RPMI7951 (cell line): ENCODE measurements around the gene SIL1. TPM values are rescaled to one million over a fixed set of nuclear protein-coding genes. Genes with fewer than 3 reads are reported as not detected.
"Not testable (repeated sequence)": the region's sequence is repeated elsewhere in the genome, so short reads cannot be mapped to it uniquely, and the experiment has no call there.

Experiments
- DNase-seq: peaks from one replicate; pipeline ENCODE4 v3.0.0-alpha.2; 2012; ENCODE audit warnings: low read depth
- total RNA-seq: library from RNA; depleted of rRNA; stranded (reverse); fragments of >200 nt; shearing (Covaris generic); gene quantifications from 2 replicates; pipeline ENCODE4 v1.2.3, GENCODE V29; 2014

Gene SIL1
- total RNA-seq, 1 experiment from 2014 or later = 21.4 TPM

DNA sequence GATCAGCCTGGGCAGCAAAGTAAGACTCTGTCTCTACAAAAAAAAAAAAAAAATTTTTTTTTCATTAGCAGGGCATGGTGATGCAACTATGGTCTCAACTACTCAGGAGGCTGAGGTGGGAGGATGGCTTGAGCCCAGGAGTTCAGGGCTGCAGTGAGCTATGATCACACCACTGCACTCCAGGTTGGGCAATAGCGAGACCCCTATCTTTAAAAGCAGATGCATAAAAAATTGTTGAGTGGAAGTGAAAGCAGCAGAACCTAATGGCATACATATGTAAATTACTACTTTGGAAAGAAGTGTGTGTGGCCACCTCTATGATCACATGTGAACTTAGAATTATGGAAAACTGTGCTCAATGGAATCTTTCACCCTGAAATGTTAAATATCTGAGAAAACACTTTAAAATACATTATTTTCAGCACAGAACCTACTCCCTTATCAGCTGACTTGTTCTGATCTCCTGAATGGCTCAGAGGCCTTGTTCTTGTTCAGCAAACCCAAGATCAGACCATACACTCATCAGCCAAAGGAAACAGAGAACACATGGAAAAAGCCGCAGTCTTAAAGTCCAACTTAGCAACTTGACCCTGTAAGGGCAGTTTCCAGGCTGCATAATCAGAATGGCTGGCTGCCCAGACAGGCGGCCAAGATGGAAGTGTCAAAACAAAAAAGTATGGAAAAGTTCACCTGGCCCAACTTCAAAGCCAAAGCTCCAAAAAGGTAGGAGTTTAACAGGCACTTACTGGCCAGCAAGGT lies 56.5 kb downstream of the SIL1 start:
- peak; percentile 79 for DNase-seq

DNA sequence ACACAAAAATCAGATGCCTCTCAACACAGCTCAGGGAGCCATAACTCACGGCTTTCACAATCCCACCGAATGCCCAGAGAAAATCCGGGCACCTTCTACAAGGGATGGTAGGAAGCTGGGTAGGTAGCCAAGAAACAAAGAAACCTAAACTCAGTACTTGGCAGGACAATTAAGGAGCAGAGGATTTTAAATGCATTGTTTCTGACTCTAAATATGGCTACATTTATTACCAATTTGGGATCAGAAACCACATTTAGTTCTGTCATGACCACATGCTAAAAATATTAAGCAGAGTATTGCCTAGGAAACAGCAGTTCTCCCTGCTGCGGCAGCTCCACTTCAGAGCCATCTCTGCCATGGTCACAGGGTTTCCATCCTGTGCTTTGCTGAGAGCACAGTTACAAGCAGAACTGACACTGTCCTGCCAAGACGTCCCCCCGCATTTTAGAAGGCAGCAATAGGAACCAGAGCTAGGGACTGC lies 57.5 kb downstream of the SIL1 start:
- DNase-seq = peak; percentile 32

DNA sequence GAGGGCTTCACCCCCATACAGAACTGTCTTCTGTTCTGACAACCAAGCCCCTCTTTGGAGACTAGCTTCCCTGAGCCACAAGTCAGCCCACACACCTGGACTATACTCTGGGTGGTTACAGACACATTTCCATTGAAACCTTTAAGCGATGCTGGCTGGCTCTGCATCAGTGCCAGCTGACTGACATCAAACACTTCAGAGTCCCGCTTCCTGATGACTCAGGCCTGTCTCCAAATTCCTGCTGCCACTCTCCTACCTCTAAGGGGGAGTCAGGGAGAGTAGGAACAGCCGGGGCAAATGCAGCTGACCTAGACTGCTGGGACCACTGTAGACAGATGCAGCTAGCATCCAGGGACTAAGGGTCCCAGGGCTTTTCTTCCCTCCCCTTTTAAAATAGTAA lies 59.4 kb downstream of the SIL1 start:
- peak; percentile 76 for DNase-seq

DNA sequence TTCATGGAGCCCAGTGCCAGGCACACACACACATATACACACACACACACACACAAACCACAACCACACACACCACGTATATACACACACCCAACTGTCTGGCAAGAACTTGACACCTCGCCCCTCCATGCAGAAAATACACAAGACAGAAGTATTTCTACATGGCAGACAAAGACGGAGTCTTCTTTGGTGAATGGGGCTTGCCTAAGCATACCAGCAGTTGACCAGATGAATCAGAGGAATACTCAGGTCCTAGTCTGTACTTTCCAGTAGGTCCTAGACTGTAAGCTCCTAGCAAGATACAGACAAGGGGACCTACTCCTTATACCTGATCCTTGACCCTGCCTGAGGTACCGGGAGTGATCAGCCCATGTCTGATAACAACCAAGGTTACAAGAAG lies 60.1 kb downstream of the SIL1 start:
- DNase-seq = peak; percentile 6

DNA sequence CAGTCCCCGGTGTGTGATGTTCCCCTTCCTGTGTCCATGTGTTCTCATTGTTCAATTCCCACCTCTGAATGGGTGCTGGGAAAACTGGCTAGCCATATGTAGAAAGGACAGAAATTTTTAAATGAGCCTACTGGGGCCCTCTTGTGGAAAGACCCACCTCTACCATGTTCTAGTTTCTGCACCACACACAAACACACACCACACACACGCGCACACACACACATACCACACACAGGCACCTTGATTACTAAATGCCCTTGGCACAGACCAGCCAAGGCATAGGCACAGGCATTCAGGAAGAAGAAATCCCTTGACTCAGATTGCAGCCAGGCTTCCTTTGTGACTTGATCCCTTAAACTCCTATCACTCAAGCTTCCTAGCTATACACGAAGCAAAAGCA lies 60.5 kb downstream of the SIL1 start:
- DNase-seq = peak; percentile 35

DNA sequence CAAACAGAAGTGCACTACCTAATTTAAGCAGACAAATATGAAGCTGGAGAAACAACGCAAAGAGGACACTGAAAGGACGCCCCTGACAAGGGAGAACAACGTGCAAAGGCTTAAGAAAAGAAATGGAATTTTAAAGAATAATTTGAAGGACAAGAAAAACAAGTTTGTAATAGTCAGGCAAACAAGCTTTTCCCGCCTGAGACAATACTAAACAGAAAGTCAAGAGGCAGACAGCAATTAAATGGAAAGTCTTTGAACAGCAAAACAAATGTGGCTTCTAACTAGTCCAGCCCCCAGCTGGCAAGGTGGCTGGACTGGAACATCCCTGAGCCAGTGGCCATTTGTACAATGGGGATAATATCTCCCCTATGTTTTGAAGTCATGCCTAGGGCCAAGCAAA lies 63.3 kb downstream of the SIL1 start:
- no peak for DNase-seq

DNA sequence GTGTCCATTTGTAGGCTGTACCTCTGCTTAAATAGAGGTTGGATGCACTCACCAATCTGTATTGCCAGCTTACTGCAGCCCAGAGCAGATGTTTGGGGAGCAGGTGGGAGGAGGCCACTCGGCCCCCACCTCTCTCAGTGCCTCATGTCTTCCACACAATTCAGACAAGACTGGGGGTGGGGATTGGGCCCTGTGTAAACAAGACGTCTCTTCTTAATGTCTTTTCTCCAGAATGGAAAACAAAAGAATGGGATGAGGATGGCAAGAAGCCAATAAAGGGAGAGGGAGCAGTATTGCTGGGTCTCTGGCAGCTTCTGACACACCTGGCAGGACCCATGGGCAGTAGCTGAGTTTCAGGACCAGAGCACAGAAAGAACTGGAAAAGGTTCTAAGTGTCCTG lies 64.9 kb downstream of the SIL1 start:
- no peak for DNase-seq

DNA sequence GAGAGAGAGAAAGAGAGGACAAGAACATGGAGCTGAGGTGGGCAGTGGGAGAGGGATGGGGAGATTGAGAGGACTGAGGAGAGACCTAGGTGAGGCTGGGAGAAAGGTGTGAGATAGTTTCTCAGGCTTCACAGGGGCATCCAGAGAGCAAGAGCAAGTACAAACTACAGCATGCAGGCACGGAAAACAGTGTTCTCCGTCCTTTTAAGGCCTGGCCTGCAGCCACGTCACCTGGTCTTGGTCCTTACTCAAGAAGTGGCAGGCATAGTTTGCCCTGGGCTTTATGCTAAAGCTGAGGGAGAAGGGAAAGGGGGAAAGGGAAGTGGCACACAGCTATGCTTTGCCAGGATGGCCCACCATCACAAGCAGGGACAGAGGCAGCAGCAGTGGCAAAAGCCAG lies 65.7 kb downstream of the SIL1 start:
- no peak for DNase-seq

DNA sequence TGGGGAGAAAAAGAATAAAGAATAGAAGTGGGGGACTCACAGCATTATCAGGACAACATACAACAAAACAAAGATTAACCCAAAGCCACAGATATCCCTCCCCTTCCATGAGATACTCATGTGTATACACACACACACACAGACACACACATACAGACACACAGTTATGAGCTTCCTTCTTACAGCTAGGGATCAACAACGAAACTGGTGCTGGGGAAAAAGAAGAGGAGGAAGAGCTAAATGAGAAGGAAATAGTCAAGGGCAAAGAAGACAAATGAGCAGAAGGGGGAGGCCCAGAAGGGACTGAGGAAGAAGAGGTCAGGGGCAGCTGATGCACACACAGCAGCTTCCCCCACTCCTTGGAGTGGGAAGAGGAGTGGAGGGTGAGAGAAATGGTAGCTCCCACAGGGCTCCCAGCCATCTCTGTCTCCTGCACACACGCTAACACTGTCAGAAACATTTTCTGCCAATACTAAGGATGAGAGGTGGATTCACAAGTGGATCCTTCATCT lies 66.2 kb downstream of the SIL1 start:
- no peak for DNase-seq

DNA sequence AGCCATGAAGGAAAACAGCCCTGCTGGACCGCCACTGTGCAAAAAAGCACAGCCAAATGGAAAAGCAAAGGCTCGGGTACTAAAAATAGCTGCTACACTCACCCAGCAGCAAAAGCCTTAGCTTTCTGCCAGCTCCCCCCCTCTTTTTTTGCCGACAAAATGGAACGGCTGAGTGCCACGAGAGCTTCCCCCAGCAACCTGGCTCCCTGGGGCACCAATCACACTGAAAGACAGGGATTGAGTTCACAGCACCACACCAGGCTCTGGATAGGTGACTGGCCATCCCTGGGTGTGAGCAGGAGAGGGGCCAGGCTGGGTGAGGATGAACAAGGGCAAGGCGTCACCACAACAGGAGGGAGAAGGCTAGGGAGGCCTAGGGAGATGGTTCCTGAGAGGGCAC lies 66.7 kb downstream of the SIL1 start:
- peak; percentile 20 for DNase-seq

DNA sequence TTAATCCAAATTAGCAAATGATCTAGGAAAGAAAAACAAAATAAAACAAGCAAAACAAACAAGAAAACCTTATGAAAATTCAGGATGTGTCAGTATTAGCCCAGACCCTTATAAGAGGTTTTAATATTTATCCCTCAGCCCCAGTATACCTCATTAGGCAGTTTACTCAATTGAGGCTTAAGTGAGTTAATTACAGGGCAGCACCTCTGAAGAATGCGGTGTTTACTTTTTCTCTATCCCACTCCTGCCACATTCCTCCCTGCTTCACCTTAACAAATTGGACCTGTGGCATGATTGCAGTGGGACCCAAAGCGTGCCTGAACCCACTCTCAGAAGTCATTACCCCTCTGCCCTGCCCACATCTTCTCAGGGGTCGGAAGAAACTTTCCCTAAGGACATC lies 67.1 kb downstream of the SIL1 start:
- no peak for DNase-seq

DNA sequence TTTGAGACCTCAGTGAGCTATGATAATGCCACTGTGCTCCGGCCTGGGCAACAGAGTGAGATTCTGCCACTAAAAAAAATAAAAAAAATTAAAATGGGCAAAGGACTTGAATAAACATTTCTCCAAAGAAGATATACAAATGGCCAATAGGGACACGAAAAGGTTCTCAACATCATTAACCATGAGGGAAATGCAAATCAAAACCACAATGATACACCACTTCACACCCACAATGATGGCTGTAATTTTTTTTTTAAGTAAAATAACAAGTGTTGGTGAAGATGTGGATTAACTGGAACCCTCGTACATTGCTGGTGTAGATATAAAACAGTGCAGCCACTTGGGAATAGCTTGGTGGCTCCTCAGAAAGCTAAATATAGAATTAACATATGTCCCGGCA lies 68.0 kb downstream of the SIL1 start:
- no peak for DNase-seq

DNA sequence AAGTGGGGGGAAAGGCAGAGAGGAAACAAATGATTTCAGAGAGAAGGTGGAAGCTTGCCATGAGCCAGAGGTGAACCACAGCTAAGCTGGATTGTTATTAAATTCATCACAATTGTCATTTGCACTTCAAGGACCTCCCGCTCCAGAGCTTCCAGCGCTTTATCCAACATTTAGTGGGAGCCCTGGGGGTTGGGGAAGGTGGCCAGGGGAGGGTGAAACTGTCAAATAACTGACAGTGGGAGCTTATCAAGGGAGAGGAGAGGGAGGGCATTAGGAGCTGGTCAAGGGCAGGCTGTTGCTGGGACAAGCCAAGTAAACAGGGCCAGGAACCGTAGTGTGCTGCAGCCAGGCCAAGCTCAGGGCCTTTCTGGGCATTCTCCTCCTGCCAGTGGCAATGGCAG lies 71.5 kb downstream of the SIL1 start:
- DNase-seq = no peak

DNA sequence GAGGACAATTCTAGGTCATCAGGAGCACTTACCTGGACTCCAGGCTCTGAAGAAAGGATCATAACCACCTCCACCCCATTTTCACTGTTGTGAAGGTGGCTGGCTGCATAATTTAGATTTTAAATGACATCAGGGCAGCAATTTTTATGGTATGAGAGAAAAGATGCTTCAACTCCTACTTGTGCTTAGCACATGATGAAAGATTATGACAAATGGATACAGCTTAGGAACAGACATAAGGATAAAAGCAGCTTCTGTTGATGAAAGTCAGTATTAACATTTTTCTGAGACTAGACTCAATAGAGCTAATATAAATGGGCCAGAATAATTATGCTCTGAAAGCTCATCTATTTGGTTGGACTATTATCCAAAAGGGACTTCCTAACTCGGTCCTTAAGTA lies 72.2 kb downstream of the SIL1 start:
- DNase-seq = no peak

DNA sequence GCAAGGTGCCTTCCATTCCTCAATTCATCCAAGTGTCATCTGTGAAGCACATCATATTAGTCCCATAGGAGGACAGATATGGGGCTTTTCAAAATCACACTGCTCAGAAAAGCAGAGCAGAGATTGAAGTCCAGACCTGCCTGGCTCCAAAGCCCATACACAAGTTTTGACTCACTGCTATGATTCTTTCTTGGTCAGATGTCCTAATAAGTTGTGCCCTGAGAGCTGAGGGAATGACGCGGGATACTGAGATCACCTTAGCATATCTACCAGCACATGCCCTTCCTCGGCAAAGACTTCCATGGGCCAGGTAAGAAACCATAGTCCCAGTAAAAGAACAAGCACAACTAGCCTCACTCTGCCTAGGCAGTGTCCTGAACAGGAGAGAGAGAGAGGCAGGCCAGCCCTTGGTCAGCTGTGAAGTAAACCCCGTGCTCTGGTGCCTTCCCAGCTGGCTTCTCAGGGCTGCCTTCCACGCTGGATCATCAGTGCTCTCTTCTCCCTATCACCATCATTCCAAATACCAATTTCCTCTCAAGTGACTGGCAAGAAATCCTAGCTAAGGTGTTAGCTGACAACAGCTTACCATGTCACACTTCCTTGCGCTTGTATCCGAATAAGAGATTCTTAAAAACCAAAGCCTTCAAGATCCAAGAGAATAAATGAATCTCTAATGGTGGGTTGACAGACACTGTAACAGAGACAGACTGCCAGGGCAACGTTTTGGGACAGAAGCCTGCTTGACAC lies 73.2 kb downstream of the SIL1 start:
- no peak for DNase-seq

DNA sequence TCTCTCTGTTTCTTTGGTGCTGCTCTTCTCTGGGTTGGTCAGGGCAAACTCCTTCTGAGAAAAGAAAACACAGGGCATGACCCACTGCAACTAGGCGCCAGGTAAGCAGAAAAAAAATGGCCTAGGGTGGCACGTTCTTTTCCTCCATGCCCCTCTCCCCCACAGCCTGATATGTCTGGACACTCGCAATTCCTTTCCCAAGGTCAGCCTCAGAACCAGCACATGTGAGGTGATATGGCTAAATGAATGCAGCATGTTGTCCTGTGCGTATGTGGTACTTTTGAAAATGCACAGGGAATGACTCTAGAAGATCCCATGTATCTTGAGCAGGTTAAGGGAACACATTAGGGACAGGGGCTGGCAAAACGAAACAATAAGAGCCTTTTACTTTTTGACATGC lies 77.0 kb downstream of the SIL1 start:
- no peak for DNase-seq

DNA sequence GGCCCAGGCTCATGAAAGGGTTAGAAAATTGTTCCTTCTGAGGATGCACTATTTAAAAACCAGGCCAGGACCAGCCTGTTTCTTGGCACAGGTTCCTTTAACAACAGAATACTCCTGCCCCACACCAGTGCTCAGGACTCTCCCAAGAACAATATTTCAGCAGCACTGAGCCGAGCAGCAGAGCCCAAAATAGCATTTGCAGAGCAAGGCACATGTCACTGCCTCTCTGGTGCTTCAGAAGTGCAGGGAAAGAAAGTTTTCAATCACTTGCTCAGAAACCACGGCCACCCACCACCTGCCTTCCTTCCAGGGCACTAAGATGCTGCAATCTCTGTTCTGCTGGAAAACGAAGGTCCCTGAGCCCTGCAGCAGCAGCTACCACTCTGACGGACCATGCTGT lies 77.6 kb downstream of the SIL1 start:
- DNase-seq = no peak

DNA sequence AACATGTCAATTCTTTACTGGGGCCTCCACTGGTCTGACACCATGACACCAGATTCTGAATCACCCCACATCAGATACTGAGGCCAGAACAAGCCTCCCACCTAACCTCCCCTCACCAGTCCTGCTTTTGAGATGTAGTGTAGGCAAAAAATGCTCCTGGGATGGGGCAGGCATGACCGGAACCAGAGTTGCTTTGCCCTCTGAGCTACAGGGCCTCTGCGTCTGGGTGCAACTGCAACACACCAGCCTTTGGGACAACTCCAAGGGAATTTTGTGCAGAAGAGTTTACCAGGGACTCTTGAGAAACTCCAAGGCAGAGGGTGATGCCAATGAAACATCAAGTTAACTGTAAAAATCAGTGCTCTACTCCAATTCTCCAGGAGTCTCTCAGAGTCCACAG lies 79.4 kb downstream of the SIL1 start:
- no peak for DNase-seq

DNA sequence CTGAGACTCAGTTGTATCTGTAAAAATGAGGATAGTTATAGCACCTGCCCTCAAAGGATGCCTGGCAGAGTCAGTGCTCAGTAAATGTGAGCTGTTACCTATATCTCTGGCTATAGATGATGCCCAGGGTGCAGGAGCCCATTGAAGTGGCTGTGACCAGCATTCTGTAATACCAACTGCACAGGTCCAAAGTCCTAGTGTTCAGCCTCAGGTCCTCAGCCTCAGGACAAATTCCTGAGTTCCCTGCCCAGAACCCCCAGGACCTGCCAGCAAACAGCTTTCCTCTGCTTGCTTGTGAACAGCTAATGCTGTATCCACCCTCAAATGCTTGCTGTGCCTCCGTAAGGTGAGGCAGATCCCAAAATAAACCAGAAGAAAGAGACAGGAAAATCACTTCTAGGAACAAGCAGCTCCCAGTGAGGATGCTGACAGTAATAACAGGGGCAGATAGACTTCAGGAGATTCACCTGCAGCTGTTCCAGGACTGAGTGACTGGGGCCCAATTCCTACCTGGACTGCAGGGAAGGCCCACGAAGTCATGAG lies 80.8 kb downstream of the SIL1 start:
- DNase-seq = no peak

DNA sequence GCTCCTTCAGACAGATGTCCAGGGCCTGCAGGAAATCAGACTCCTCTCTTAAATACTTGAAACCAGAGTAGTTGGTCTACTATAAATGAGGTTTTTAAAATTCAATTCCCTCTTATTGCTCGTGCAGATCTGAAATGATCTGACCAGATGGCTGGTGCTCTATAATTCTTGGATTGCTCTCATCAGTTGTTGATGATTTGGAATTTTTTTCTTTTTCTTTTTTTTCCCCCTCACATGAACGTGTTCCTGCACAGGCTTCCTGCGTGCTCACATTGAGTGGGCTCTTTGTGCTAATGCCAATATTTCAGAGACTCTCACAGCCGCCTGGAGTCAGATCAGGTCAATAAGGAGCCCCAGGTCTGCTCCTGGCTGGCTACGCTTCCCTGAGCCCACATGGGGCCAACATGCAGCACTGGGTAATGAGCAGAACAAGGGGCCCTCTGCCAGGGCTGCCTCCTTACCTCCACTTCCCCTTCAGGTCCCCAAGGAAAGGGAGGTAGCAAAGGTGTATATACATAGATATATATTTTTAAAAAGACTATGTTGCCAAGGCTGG lies 82.0 kb downstream of the SIL1 start:
- DNase-seq = no peak

DNA sequence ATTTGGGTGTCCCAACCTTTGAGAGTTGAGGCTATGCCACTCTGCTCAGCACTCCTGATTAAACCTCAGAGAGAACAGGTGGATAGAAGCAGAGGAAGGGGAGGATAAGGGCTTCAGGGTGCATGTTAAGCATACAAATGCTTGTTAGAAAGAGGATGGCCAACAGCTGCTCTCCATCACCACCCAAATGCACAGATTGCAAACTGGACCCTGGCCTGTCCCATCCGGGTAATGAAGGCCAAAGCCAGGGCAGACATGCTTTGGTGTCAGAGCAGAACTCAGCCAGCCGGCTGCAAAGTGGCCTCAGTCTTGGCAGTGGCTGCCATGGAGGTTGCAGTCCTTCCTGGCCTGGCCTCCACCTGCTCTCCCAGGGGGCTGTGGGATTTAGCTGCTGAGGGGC lies 84.3 kb downstream of the SIL1 start:
- DNase-seq = no peak

DNA sequence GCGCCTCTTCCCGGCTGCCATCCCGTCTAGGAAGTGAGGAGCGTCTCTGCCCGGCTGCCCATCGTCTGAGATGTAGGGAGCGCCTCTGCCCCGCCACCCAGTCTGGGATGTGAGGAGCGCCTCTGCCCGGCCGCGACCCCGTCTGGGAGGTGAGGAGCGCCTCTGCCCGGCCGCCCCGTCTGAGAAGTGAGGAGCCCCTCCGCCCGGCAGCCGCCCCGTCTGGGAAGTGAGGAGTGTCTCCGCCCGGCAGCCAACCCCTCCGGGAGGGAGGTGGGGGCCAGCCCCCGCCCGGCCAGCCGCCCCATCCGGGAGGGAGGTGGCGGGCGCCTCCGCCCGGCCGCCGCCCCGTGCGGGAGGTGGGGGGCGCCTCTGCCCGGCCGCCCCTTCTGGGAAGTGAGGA lies 85.8 kb downstream of the SIL1 start:
- not testable (repeated sequence) for DNase-seq
